Fibroblast of skin of right quadriceps (primary cell): ENCODE data around the gene PHF8.
A peak's percentile ranks its signal among the peaks of the same experiment; 100 is the strongest.

ENCODE experiments used
- DNase-seq: peaks from one replicate; pipeline ENCODE4 v3.0.0-alpha.2; 2013

Gene PHF8

GRCh38 chrX:54044126-54044876, at the start of gene PHF8:
TSS of gene PHF8 (minus strand) at chrX:54044473. CDS start at chrX:54042728, 1,745 bp downstream.
- peak; percentile 95 for DNase-seq

- DNase-seq = peak; percentile 66
Observed at GRCh38 chrX:54093571-54093970, 49.3 kb upstream of the PHF8 start.

- DNase-seq = no peak
Observed at GRCh38 chrX:54093159-54093558, 48.9 kb upstream of the PHF8 start.

GRCh38 chrX:54090880-54091279, 46.6 kb upstream of the PHF8 start:
- DNase-seq = no peak

GRCh38 chrX:54089191-54089590, 44.9 kb upstream of the PHF8 start:
- DNase-seq = no peak

- no peak for DNase-seq
Observed at GRCh38 chrX:54087661-54088060, 43.4 kb upstream of the PHF8 start.

- no peak for DNase-seq
Observed at GRCh38 chrX:54085666-54086065, 41.4 kb upstream of the PHF8 start.

GRCh38 chrX:54076903-54077302, 32.6 kb upstream of the PHF8 start:
- peak; percentile 38 for DNase-seq

- no peak for DNase-seq
Observed at GRCh38 chrX:54074826-54075225, 30.6 kb upstream of the PHF8 start.

GRCh38 chrX:54067766-54068165, 23.5 kb upstream of the PHF8 start:
- no peak for DNase-seq

- DNase-seq = peak; percentile 23
Observed at GRCh38 chrX:54066841-54067240, 22.6 kb upstream of the PHF8 start.

- no peak for DNase-seq
Observed at GRCh38 chrX:54064564-54064963, 20.3 kb upstream of the PHF8 start.

GRCh38 chrX:54063361-54063760, 19.1 kb upstream of the PHF8 start:
- DNase-seq = no peak

GRCh38 chrX:54049801-54050200, 5.5 kb upstream of the PHF8 start:
- no peak for DNase-seq

GRCh38 chrX:54048412-54048811, 4.1 kb upstream of the PHF8 start:
- DNase-seq = no peak

- no peak for DNase-seq
Observed at GRCh38 chrX:54045563-54046228, 1.4 kb upstream of the PHF8 start.

GRCh38 chrX:54044877-54045338, 635 bp upstream of the PHF8 start:
- DNase-seq = no peak

GRCh38 chrX:54043541-54044125, 640 bp downstream of the PHF8 start:
- no peak for DNase-seq

GRCh38 chrX:54043056-54043455, 1.2 kb downstream of the PHF8 start:
- DNase-seq = no peak

GRCh38 chrX:54042609-54043021, 1.7 kb downstream of the PHF8 start:
- peak; percentile 70 for DNase-seq

GRCh38 chrX:54030329-54030728, 13.9 kb downstream of the PHF8 start:
- DNase-seq = no peak

GRCh38 chrX:54029529-54030143, 14.6 kb downstream of the PHF8 start:
- DNase-seq = no peak

- DNase-seq = no peak
Observed at GRCh38 chrX:54024350-54024749, 19.9 kb downstream of the PHF8 start.
